Upper lobe of left lung (tissue), 6 donors: ENCODE measurements around the gene SCTR. TPM values are rescaled to one million over a fixed set of nuclear protein-coding genes. Genes with fewer than 3 reads are reported as not detected.

Source experiments
- ATAC-seq, 2 donors: fragments of 200-7000 bp; cut with Tn5 transposase; one replicate each; pipeline ENCODE4 v1.9.1; 2022; ENCODE audit warnings: mild to moderate bottlenecking in 2 of 2, moderate library complexity in 2 of 2; ENCODE audit not compliant: low FRiP score in 2 of 2
- DNase-seq, 2 donors: peaks; one replicate each; pipeline ENCODE4 v3.0.0-alpha.2; 2019 to 2020
- H3K27ac ChIP-seq, 4 donors: fragments of 200-600 bp; sonication (generic); one replicate each; pipeline ENCODE4 v1.5.1; 2016 to 2019
- H3K27me3 ChIP-seq, 4 donors: fragments of 200-600 bp; sonication (generic); one replicate each; pipeline ENCODE4 v1.5.1; 2017 to 2019
- H3K36me3 ChIP-seq, 4 donors: fragments of 200-600 bp; sonication (generic); one replicate each; pipeline ENCODE4 v1.5.1; 2016 to 2019
- H3K4me1 ChIP-seq, 4 donors: fragments of 200-600 bp; sonication (generic); one replicate each; pipeline ENCODE4 v1.5.1; 2018 to 2019
- H3K4me3 ChIP-seq, 4 donors: fragments of 200-600 bp; sonication (generic); one replicate each; pipeline ENCODE4 v1.5.1; 2017 to 2019; ENCODE audit warnings: mild to moderate bottlenecking in 2 of 4, moderate library complexity in 1 of 4
- H3K9me3 ChIP-seq, 4 donors: fragments of 200-600 bp; sonication (generic); one replicate each; pipeline ENCODE4 v1.5.1; 2018 to 2019
- EP300 ChIP-seq, 4 donors: sonication (generic); formaldehyde crosslinking; IDR thresholded peaks; one replicate each; pipeline ENCODE4 v1.5.1; 2017; ENCODE audit warnings: antibody characterized with exemption in 4 of 4, control low read depth in 2 of 4
- POLR2A ChIP-seq, 4 donors: fragments of 450-650 bp; IDR thresholded peaks; one replicate each; pipeline ENCODE4 v1.5.1; 2016 to 2017; ENCODE audit warnings: antibody characterized with exemption in 4 of 4, mild to moderate bottlenecking in 2 of 4
- POLR2AphosphoS5 ChIP-seq, 2 donors: sonication (generic); formaldehyde crosslinking; IDR thresholded peaks; one replicate each; pipeline ENCODE4 v1.5.1; 2017; ENCODE audit warnings: antibody characterized with exemption in 2 of 2
- WGBS, 2 donors: methylation state at CpG; one replicate each; pipeline ENCODE4 v1.1.5; 2017 to 2018; 5-methylcytosine and 5-hydroxymethylcytosine counted together
- total RNA-seq, 6 donors: library from RNA; depleted of rRNA in 4 of 6; stranded (reverse); fragments of >200 nt in 4 of 6; gene quantifications; one replicate each; pipeline versions ENCODE4 v1.1.0 to v1.2.1, GENCODE V29; 2016 to 2021
- TF ChIP-seq, protein P1 (sequence below), 6 experiments: fragments of 450-650 bp in 4 of 6; fragments of 200-600 bp in 2 of 6; sonication (generic) in 2 of 6; IDR thresholded peaks; one replicate each; pipeline ENCODE4 v1.5.1; 2016 to 2019; ENCODE audit warnings: antibody characterized with exemption in 6 of 6
- donor health status: DM: no; HTN: no; CAD: no; lungs with moderate emphysema.
- donor health status: DM: no; HTN: yes; CAD: no; lungs with severe emphysema.

Gene SCTR
- total RNA-seq, 6 donors from 2014 or later: 3.2 to 52.5 (median 16.6) TPM

DNA sequence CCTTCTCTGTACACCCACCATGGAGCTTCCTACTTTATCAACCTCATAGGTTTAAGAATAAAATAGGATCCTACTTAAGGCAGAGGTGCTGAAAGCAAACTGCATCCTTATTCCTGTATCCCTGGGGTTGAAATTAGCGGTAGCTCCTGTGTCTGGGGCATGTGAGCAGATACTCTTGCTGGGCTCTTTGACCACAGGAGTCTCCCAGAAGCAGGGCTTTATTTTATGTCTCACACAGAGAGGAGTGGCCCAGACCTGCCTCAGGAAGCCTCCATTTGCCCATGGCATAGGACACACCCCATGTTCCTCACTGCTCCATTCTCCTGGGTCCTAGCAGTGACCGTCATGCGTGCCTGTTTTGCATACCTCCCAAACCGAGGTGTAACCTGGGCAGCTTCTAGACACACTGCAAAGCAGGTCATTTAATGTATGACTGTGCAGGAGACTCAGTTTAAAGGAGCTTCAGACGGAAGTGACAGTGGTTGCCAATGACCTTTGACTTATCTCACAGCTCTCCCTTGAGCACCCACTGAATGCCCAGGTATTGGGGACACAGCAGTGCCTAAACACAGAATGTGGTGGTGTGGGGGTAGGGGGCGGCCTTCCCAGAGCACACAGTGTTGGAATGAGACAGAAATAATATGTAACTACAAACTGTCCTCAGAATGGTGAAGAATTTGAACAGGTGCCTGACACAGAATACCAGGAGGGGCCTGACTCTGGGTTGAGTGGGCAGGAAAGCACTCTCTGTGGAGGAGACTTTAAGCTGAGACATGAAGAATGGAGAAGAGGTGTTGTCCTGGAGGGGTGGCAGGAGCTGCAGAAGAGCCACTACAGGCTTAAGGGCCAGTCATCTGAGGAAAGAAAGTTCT lies 89.0 kb downstream of the SCTR start:
- peaks cover 0 to 15% (median 5%) of the 10 kb centered on the region in 4 donors for H3K36me3 ChIP-seq
- WGBS, 2 donors: 65 to 72% methylated on average over 3 to 6 of the region's 6 CpGs
- H3K4me3 ChIP-seq: no peak overlapping the region
- no peaks in the 10 kb centered on the region for H3K27me3 ChIP-seq
- H3K4me1 ChIP-seq: peaks cover 32 to 69% (median 51%) of the 10 kb centered on the region in 4 donors
- no peak for TF ChIP-seq POLR2AphosphoS5 (IDR thresholded peaks at IDR 0.05)
- TF ChIP-seq POLR2A (IDR thresholded peaks at IDR 0.05): no peak
- TF ChIP-seq, protein P1, sequence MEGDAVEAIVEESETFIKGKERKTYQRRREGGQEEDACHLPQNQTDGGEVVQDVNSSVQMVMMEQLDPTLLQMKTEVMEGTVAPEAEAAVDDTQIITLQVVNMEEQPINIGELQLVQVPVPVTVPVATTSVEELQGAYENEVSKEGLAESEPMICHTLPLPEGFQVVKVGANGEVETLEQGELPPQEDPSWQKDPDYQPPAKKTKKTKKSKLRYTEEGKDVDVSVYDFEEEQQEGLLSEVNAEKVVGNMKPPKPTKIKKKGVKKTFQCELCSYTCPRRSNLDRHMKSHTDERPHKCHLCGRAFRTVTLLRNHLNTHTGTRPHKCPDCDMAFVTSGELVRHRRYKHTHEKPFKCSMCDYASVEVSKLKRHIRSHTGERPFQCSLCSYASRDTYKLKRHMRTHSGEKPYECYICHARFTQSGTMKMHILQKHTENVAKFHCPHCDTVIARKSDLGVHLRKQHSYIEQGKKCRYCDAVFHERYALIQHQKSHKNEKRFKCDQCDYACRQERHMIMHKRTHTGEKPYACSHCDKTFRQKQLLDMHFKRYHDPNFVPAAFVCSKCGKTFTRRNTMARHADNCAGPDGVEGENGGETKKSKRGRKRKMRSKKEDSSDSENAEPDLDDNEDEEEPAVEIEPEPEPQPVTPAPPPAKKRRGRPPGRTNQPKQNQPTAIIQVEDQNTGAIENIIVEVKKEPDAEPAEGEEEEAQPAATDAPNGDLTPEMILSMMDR (IDR thresholded peaks at IDR 0.05): no peak
- TF ChIP-seq EP300 (IDR thresholded peaks at IDR 0.05): no peak
- no peaks in the 10 kb centered on the region for H3K9me3 ChIP-seq
- ATAC-seq: peak in 1 of 2 donors; percentile 30
- peak overlapping the region; percentile 25 to 90 (median 69) for H3K27ac ChIP-seq
- no peak for DNase-seq

DNA sequence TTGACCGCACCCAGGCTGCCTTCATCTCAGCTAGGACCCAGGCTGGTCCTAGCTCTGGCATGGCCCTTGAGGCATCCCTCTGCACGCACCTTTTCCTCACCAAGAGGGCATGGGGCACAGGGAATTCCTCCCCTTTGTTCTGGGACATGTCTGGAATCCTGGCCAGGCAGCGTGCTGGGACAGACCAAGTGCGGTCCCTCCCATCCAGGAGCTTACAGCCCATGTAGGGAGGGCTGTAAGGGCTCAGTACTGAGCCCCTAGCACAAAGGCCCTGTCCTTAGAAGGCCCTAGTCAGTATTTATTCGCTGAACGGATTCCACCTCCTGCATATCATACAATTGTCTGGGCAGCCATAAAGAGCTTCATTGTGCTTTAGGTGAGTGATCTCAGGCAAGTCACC lies 89.6 kb downstream of the SCTR start:
- Histone ChIP-seq H3K27ac (peak overlapping the region in 3 of 4 donors; percentile 50 to 90 (median 88)), H3K4me1 (peaks cover 39 to 69% (median 58%) of the 10 kb centered on the region in 4 donors)

DNA sequence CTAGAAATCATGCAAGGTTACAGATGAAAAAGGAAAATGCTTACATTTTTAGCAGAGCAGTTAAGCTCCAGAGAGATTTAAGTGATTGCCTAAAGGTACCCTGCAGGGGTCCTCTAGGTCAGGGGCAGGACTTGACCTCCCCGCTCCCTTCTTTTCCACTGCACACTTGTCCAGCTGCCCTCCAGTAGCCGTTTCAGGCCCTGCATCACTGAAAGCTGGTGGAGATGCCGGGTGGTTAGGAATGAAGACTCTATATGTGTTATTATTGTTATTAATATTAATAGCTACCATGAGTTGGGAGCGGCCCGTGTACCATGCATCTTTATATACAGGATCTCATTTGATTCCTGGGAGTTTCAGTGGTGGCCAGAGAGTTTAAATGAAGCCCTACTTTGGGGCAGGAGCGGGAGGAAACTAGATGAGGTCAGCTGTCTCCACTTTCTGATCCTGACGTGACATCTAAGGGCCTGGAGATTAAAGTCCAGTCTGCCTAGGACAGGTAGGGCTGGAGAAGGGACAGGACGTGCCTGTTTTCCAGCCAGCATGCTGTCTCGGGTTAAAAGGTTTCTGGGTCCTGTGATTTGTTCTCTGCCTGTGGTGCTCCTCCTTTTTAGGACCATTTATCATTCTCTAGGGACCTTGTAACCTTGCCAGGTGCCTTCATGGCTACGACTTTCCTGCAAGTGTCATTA lies 90.5 kb downstream of the SCTR start:
- DNase-seq (no peak), ATAC-seq (no peak)
- Histone ChIP-seq H3K4me1 (peaks cover 48 to 78% (median 67%) of the 10 kb centered on the region in 4 donors), H3K27ac (peak overlapping the region in 3 of 4 donors; percentile 35 to 90 (median 88)), H3K27me3 (no peaks in the 10 kb centered on the region), H3K9me3 (no peaks in the 10 kb centered on the region), H3K4me3 (peak overlapping the region in 2 of 4 donors; percentile 59 to 82), H3K36me3 (peaks cover 0 to 15% (median 5%) of the 10 kb centered on the region in 4 donors)
- TF ChIP-seq POLR2A (IDR thresholded peaks at IDR 0.05) (no peak), POLR2AphosphoS5 (IDR thresholded peaks at IDR 0.05) (no peak), EP300 (IDR thresholded peaks at IDR 0.05) (no peak)
- TF ChIP-seq, protein P1 (IDR thresholded peaks at IDR 0.05): no peak
- 63 to 80% methylated on average over 9 to 10 of the region's 10 CpGs for WGBS, 2 donors

More for the DNA sequence above, 89.6 kb downstream of the SCTR start:
- H3K27me3 ChIP-seq: no peaks in the 10 kb centered on the region
- no peaks in the 10 kb centered on the region for H3K9me3 ChIP-seq
- H3K4me3 ChIP-seq: no peak overlapping the region
- TF ChIP-seq POLR2AphosphoS5 (IDR thresholded peaks at IDR 0.05) (no peak), POLR2A (IDR thresholded peaks at IDR 0.05) (no peak), EP300 (IDR thresholded peaks at IDR 0.05) (no peak)
- TF ChIP-seq, protein P1 (IDR thresholded peaks at IDR 0.05): no peak
- H3K36me3 ChIP-seq: peaks cover 0 to 15% (median 5%) of the 10 kb centered on the region in 4 donors
- 71 to 72% methylated on average over 3 to 6 of the region's 6 CpGs for WGBS, 2 donors
- DNase-seq (no peak), ATAC-seq (no peak)

DNA sequence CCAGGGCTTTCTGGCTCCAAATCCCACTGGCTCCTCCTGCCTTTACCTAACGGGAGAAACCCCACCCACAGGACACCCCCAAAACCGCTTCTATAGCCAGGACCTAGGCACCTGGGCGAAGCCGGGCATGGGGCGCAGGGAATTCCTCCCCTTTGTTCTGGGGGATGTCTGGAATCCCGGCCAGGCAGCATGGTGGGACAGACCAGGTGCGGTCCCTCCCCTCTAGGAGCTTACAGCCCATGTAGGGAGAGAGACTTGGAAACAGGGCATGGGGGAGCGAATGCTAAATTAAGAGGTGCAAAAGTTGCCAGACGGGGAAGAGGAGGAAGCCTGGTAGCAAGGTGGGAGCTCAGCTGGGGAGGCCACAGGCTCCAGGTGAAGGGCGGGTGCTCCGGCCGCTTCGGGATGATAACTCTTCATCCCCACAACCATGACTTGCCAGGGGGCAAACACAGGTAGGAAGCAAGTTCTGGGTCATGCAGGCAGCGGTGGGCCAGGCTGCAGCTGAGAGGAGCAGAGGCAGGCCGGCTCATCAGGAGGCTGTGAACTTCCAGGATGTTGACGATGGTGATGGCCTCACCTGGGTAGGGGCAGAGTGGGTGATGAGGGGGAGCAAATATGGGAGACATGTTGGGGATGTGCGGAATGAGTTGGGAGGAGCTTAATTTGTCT lies 91.3 kb downstream of the SCTR start:
- DNase-seq (peak in 1 of 2 donors; percentile 66), ATAC-seq (no peak)
- Histone ChIP-seq H3K4me1 (peaks cover 56 to 86% (median 73%) of the 10 kb centered on the region in 4 donors), H3K36me3 (peaks cover 0 to 8% (median 3%) of the 10 kb centered on the region in 4 donors), H3K27ac (peak overlapping the region; percentile 75 to 90 (median 89)), H3K27me3 (no peaks in the 10 kb centered on the region), H3K4me3 (peak overlapping the region in 3 of 4 donors; percentile 59 to 87 (median 82)), H3K9me3 (no peaks in the 10 kb centered on the region)
- WGBS, 2 donors: 77 to 88% methylated on average over 16 to 17 of the region's 17 CpGs
- no peak for TF ChIP-seq POLR2A (IDR thresholded peaks at IDR 0.05)
- no peak for TF ChIP-seq EP300 (IDR thresholded peaks at IDR 0.05)
- no peak for TF ChIP-seq POLR2AphosphoS5 (IDR thresholded peaks at IDR 0.05)
- TF ChIP-seq, protein P1 (IDR thresholded peaks at IDR 0.05): no peak
